HG03159 (cell line): ENCODE results near the gene HIPK3.
"Not testable (repeated sequence)": the region's sequence is repeated elsewhere in the genome, so short reads cannot be mapped to it uniquely, and the experiment has no call there.

Experiments used
- ATAC-seq: cut with Tn5 transposase; IDR thresholded peaks from one replicate; pipeline ENCODE4 v1.9.1; 2021; ENCODE audit warnings: mild to moderate bottlenecking, moderate library complexity; ENCODE audit not compliant: unreplicated experiment

The HIPK3 gene

DNA sequence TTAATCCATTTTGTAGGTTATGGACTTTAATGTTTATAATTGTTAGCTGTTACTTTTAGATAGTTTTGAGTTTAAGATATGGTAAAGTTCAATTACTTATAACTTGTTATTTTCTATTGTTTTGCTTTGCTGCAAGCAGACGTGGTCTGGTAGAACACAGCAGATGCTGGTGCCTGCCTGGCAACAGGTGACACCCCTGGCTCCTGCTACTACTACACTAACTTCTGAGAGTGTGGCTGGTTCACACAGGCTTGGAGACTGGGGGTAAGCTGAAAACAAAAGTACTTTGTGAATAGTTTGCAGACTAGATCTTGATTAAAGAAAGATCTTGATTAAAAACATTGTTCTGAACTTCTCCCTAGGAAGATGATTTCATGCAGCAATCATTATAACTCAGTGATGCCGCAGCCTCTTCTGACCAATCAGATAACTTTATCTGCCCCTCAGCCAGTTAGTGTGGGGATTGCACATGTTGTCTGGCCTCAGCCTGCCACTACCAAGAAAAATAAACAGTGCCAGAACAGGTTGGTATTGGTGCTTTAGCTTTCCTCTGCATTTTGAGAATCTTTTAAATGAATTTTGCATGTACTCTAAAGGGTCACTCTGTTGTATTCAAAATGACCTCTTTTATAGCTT, 90.4 kb downstream of the HIPK3 start:
- ATAC-seq, result no peak

DNA sequence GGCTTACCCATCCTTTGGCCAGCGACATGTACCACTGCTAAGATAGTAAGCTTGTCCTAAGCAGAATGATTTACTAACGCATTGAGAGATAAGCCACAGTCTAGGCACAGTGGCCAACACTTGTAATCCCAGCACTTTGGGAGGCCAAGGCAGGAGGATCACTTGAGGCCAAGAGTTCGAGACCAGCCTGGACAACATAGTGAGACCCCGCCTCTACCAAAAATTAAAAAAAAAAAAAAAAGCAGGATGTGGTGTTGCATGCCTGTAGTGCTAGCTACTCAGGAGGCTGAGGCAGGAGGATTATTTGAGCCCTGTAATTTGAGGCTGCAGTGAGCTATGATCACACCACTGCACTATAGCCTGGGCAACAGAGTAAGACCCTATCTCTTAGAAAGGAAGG, 93.1 kb downstream of the HIPK3 start:
- no peak for ATAC-seq

DNA sequence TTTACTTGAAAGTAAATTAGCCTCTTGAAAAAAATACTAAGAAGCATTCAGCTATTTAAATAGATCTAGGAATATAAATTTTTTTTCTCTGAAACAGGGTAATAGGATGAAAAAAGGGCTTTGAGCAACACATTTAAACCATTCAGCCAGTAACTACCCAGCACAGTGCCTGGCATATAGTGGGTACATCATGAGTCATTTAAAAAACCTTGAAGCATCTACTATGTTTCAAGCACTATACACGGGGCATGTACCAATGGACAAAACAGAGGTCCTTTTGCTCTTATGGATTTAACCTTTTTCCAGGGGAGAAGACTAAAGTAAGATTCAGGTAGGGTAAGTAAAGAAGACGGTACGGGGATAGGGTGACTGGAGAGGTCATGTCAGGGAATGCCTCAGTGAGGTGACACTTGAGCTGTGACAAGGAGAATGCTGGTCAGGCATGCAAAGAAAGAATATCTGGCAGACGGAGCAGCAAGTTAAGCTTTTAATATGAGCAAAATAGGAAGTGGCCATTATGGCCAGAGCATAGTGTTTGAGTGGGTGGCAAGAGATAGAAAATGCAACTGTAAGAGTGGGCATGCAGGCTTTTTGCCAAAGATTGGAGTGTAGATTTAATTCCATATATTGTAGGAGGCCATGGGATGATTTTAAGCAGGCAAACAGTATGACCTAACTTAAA, 101.1 kb downstream of the HIPK3 start:
- ATAC-seq, result no peak

DNA sequence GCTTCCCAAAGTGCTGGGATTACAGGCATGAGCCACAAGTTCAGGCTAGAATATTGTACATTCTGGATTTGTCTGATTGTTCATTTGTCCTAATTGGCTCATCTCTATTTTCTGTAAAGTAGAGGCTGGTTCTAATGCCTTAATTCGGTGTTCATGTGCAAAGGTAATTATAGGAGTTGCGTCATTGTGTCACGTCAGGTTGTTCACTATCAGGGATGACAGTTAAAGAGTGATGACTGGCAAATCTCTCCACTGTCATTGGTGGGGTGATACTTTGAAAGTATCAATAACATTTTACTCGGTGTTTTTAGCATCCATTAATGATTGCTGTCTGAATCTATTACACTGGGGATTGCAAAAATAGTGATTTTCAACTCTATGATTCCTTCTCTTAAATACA, 103.5 kb downstream of the HIPK3 start:
- no peak for ATAC-seq

DNA sequence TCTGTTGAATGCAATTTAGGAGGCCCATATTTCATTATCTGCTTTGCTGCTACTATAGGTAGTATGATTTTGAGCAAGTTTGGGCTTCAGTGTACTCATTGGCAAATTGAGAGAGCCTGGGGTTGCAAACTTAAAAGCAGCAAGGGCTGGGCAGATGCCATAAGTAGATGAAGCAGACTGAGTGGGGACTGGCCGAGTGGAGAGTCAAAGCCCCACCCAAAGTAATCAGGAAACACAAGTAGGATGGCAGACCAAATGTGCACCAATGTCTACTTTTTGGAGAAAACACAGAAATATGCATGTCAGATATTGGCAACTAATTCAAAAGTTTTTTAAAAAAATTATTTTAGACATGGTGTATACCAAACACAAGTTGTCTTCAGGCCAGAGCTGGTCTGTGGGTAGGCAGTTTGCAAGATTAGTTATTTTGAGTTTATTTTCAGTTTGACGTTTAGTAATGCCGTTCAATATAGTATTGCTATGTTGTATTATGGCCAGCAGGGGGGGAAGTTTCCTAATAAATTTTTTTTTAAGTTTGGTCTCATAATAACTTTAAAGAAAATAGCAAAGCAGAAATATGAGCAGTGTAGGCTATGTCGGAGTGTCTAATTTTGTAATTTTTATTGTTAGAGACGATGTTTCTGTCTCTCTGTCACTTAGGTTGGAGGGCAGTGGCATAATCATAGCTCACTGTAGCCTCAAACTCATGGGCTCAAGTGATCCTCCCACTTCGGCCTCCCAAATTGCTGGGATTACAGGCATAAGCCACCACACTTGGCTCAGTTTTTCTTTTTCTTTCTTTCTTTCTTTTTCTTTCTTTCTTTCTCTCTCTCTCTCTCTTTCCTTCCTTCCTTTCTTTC, 105.1 kb downstream of the HIPK3 start:
- no peak for ATAC-seq

DNA sequence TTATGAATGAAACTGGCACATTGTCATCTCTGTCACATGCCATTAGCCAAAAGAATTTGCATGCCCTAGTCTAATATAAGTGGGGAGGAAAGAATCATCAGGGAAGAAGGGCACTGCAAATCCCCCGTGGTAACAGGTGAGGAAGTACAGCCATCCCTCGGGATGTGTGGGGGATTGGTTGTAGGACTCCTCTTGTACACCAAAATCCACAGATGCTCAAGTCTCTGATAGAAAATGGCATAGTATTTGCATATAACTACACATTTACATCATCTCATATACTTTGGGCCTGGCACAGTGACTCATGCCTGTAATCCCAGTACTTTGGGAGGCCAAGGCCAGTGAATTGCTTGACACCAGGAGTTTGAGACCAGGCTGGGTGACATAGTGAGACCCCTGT, 109.7 kb downstream of the HIPK3 start:
- ATAC-seq, result no peak

DNA sequence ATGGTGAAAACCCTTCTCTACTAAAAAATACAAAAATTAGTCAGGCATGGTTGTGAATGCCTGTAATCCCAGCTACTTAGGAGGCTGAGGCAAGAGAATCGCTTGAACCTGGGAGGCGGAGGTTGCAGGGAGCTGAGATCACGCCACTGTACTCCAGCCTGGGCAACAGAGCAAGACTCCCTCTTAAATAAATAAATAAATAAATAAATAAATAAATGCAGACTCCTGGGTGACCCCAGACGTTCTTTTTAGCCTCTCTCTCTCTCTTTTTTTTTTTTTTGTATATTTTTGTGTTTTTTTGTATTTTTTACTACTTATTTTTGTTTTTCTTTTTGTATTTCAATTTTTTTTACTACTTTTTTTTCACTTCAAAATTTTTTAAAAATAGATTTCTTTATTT, 111.3 kb downstream of the HIPK3 start:
- not testable (repeated sequence) for ATAC-seq

DNA sequence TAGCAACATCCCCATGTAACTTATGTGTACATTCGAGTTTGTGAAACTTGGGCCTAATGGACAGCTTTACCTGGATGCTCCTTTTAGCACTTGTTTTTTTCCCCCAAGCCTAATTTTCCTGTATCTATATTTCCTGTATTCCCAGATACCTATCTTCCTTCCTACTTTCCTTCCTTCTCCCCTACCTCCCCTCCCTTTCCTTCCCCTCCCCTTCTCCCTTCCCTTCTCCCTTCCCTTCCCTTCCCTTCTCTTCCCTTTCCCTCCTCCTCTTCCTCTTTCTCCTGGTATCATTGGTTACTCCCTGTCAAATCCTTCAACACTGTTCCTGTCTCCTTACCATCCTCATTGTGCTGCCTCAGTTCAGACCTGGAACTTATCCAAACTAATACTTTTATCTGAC, 111.8 kb downstream of the HIPK3 start:
- no peak for ATAC-seq

DNA sequence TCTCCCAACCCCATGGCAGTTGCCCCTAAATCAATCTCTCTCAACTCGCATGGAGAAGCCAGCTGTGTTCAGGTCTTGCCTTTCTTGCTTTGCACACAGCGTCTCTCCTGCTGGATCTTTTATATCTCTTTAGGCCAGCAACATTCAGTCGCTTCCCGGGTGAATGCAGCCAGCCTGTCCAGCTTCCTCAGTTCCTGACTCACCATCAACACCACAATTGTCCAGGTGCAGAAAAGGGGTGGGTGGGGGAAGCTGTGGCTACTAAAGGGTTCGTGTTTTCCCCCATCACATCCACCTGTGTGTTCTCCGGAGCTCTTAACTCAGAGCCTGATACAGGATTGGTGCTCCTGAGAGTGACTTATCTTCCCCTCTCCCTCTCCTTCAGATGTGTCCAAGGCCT, 116.5 kb downstream of the HIPK3 start:
- ATAC-seq, result no peak

DNA sequence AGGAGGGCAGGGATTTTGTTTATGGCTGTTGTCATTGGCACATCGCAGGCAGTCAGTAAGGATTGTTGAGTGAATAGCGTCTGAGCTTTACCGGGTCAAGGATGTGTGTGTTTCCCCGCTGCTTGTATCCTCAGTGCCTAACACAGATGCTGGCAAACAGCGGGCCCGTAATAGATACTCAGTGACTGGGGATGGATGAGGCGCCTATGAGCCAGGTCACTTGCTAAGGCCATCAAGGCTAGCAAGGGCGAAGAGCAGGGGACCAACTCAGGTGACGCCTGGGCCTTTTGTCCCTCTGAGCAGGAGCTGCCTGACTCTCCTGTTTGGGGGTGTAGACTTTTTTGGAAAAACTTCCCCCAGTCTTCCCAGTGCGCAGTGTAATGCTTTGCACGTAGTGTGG, 118.1 kb downstream of the HIPK3 start:
- ATAC-seq, result no peak

DNA sequence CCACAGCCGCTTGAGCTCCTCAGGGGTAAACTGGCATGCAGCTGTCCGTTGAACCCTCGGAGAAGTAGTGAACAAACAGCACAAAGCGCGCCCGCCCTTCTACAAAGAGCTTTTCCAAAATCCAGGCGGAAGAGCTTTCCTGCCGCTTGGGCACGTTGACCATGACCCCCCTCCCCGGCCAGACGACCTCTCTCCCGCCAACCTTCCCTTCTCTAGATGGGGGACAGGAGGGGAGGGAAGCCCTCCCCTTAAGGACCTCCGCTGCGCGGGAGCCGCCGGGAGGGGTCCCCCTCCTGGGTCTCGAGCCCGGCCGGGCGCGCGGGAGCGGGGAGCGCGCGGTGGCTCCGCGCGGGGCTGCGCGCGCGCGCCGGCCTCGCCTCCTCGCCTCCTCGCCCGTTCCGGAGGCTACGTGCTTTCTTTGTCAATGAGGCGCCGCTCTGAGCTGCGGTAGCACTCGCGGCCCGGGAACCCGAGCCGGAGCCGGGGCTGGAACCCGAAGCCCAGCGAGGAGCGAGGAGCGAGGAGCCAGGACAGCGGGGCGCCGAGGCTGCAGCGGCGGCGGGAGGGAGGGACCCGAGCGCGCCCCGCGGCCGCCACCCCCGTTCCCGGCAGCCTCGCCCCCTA, 118.6 kb downstream of the HIPK3 start, which contains the start of gene KIAA1549L:
TSS of gene KIAA1549L (plus strand) at position 421 of the 624 bp plus-strand sequence.
- no peak for ATAC-seq

DNA sequence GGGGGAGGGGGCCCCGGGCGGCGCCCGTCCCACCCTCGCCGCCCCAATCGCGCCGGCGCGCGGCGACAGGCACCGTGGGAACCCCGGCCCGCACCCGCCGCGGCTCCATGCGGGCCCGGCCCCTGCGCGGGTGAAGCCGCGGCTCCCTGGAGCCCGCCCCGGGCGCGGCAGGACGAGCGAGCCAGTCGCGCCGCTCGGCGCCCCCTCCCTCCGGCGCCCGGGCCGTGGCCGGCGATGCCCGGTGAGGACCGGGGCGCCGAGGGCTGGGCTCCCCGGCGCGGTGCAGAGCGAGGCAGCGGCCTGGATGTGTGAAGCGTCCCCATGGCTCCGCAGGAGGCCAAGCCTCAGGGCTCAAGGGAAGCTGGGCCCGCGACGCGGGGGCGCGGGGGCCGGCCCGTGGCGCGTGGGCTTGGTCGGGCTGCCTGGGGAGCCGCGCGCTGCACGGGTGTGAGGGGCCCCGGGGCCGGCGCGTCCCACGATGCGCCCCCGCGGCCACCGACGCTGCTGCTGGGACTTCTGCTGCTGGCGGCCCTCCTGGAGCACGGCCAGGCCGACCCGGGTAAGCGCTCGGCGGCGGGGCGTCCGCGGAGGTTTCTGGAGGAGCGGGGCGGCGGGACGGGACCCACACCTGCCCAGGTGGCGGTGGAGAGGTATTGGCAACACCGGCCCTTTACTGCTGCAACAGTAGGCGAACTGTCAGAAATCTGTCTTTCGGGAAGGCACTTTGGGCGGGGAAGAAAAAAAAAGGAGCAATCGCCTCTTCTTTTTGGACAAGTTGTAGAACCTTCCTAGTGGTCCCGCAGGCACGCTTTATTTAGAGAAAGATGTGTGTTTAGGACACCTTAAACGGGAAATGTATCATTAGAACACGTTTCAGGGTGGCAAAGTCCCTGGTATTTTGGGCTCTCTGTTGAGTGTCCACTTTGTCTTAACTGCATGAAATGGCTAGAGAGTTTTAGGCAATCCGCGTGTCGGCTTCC, 119.4 kb downstream of the HIPK3 start:
- no peak for ATAC-seq

DNA sequence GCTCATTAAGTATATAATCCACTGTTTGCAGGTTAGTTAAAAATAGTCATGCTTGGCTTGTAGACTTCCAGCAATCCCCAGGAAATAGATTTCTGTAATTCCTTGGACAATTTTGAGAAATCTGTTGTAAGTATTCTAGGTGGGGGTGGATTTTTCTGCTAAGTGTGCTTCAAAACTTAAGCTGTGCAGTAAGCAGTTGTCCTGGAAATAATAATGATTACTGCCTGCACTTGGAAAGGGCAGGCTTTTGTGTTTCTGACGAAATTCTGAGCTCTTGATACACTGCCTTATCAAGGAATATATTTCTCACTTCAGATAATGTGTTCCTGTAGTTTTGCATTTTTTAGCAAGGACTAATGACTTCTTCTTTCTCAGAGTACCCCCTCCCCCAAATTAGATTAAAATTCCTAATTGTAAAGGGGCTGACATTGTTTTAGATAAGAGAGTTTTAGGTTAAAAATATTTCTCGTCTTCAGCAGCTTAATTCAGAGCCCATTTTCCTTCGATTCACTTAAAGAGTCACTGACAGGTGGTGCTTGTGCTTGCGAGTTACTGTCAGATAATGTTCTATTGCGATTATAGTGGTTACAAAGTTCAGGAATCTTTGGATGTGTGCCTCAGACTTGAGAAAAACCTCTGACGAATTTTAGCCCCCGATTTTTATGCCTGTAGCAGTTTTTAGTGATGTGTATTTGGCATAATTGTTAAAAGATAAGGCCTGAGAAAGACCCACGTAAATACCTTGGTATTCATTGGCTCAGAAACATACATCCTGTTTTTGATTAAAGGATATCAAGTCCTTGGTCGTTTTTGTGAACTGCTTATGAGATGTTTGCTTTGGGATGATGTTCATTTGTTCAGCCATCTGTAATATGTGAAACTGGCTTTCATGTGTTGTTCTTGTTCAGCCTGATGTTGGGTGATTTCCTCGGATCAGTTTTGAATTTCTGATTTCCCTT, 120.5 kb downstream of the HIPK3 start:
- ATAC-seq, result no peak

DNA sequence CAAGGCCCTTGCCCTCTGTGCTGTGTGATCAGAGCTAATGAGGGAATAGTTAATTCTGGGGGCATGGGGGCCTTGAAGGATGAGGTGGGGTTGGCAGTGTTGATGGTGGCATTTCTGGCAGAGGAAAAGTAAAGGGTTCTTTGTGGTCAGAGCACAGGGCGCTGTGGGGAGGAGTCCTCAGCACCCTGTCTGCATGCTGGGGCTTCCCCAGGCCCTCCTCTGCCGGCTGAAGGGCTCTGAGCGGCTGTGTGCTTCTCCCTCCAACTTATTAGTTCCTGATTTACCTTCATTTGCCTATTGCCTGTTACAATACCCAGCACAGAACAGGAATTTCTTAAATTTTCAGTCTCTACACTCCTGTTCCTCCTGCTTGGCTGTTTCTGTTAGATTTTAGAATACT, 122.8 kb downstream of the HIPK3 start:
- no peak for ATAC-seq

DNA sequence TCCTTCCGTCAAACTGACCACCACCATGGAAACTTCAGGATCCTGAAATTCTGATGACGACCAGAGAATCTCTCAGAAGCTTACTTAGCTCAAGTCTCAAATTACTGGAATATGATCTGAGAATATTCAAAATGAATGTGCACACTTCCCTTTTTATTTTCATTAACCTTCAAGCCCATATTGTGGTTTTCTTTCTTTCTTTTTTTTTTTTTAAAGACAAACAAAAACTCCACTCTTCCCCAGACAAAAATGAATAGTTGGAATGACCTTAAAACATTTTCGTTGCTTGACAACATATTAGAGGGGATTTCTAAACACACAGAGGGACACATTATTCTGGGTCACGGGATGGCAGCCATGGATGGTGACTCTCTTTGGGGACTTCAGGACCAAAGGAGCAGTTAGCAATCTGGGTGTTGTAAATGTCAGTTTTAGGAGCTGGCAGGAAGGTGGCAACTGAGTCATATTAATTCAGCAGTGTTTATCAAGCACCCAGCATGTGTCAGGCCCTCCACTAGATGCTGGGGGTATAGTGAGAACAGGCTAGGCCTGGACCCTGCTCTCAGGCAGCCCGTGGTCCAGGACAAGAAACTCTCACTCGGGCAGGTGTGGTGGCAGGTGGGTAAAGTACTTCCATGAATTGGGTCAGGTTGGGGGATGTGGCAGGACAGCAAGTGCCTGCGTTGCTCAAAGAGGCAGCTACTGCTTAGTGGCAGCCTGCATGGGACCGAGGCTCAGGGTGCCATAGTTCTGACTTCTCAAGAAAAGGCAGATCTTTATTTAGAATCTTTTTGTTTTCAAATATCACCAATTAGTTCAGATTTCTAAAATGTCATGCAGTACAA, 126.1 kb downstream of the HIPK3 start:
- ATAC-seq, result no peak

DNA sequence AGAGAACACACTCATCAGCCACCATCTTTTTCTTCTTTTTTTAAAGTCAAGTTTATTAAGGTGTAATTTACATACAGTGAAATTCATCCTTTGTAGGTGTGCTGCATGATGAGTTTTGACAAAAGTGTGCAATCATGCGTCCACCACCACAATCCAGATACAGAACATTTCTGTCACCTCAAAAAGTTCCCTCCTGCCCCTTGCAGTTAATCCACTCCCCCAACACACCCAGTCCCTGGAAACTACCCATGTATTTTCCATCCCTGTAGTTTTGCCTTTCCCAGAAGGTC, 126.7 kb downstream of the HIPK3 start:
- no peak for ATAC-seq

DNA sequence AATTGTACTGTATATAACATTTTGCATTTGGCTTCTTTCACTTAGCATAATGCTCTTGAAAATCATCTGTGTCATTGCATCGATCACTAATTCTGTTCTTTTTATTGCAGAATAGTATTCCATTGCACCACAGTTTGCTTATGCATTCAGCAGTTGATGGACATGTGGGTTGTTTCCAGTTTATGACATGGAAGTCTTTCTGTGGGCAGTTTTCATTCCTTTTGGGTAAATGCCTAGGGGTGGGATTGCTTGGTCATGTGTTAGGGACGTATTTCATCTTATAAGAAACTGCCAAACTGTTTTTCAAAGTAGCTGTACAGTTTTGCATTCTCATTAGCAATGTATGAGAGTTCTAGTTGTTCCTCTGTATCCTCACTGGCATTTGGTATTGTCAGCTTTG, 127.0 kb downstream of the HIPK3 start:
- no peak for ATAC-seq

DNA sequence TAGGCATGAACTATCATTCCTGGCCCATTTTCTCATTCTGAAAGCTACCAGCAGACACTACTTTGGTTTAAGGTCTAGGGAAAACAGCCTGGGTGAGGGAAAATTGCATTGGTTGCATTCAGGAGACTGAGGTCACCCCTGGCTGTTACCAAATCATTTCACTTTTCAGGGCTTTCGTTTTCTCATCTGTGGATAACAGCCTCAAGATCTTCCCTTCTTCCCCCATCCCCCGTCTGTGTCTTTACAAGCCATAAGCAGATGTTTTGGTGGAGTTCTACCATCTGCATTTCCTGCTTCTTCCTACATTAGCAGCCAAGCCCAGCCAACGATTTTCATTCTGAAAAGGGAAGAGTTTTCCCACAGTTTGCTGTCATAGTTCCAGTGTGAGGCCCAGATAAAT, 130.4 kb downstream of the HIPK3 start:
- ATAC-seq, result no peak
